Trophoblast cell (in vitro differentiated cells and primary cell): Measurements from ENCODE around the gene G0S2.

ENCODE experiments used
- DNase-seq, 2 donors: peaks; one replicate each; pipeline ENCODE4 v3.0.0-alpha.2; 2016
- H2AFZ ChIP-seq: 2 replicates; pipeline ENCODE4 v1.6.1; 2013; ENCODE audit warnings: low read length, moderate library complexity, mild to moderate bottlenecking; ENCODE audit not compliant: insufficient read depth, poor library complexity
- H2AK5ac ChIP-seq: 2 replicates; pipeline ENCODE4 v1.6.1; 2013; ENCODE audit warnings: mild to moderate bottlenecking, low read length
- H2BK120ac ChIP-seq: 2 replicates; pipeline ENCODE4 v1.6.1; 2013; ENCODE audit warnings: low read length, mild to moderate bottlenecking, moderate library complexity; ENCODE audit not compliant: insufficient read depth, poor library complexity
- H2BK12ac ChIP-seq: 2 replicates; pipeline ENCODE4 v1.6.1; 2013; ENCODE audit warnings: mild to moderate bottlenecking, low read length, moderate library complexity
- H2BK5ac ChIP-seq: 2 replicates; pipeline ENCODE4 v1.6.1; 2013; ENCODE audit warnings: low read length, low read depth, moderate library complexity, mild to moderate bottlenecking; ENCODE audit not compliant: poor library complexity
- H3K14ac ChIP-seq: 2 replicates; pipeline ENCODE4 v1.6.1; 2013; ENCODE audit warnings: mild to moderate bottlenecking, low read length
- H3K18ac ChIP-seq: 2 replicates; pipeline ENCODE4 v1.6.1; 2013; ENCODE audit warnings: mild to moderate bottlenecking, low read length
- H3K23ac ChIP-seq: 2 replicates; pipeline ENCODE4 v1.6.1; 2013; ENCODE audit warnings: low read length
- H3K27ac ChIP-seq: 2 replicates; pipeline ENCODE4 v1.5.1; 2013; ENCODE audit warnings: low read depth, mild to moderate bottlenecking, inconsistent platforms, low read length, moderate library complexity
- H3K27me3 ChIP-seq: 2 replicates; pipeline ENCODE4 v1.6.1; 2013; ENCODE audit warnings: inconsistent platforms, mild to moderate bottlenecking, low read length, moderate library complexity; ENCODE audit not compliant: insufficient read depth
- H3K36me3 ChIP-seq, 2 experiments: 1 replicate in 1 of 2; 2 replicates in 1 of 2; pipeline ENCODE4 v1.6.1; 2013; ENCODE audit warnings: low read length in 2 of 2, mild to moderate bottlenecking in 2 of 2, moderate library complexity in 1 of 2; ENCODE audit not compliant: insufficient read depth in 2 of 2, control insufficient read depth in 1 of 2
- H3K4ac ChIP-seq: 2 replicates; pipeline ENCODE4 v1.6.1; 2013; ENCODE audit warnings: low read depth, mild to moderate bottlenecking, low read length, moderate library complexity
- H3K4me1 ChIP-seq, 2 experiments: 1 replicate in 1 of 2; 2 replicates in 1 of 2; pipeline ENCODE4 v1.6.1; 2013; ENCODE audit warnings: low read length in 2 of 2, mild to moderate bottlenecking in 2 of 2, moderate library complexity in 1 of 2; ENCODE audit not compliant: insufficient read depth in 2 of 2, control insufficient read depth in 1 of 2
- H3K4me2 ChIP-seq: 2 replicates; pipeline ENCODE4 v1.6.1; 2013; ENCODE audit warnings: inconsistent platforms, mild to moderate bottlenecking, low read length, moderate library complexity
- H3K4me3 ChIP-seq: 2 replicates; pipeline ENCODE4 v1.5.1; 2013; ENCODE audit warnings: mild to moderate bottlenecking, low read depth, low read length, inconsistent platforms
- H3K79me1 ChIP-seq: one replicate; pipeline ENCODE4 v1.6.1; 2013; ENCODE audit warnings: low read length
- H3K79me2 ChIP-seq: 2 replicates; pipeline ENCODE4 v1.6.1; 2013; ENCODE audit warnings: low read length, mild to moderate bottlenecking; ENCODE audit not compliant: control insufficient read depth, insufficient read depth, poor library complexity
- H3K9ac ChIP-seq: 2 replicates; pipeline ENCODE4 v1.6.1; 2013; ENCODE audit warnings: mild to moderate bottlenecking, low read length
- H3K9me3 ChIP-seq: 2 replicates; pipeline ENCODE4 v1.6.1; 2013; ENCODE audit warnings: low read depth, mild to moderate bottlenecking, control low read depth, inconsistent platforms, low read length; ENCODE audit not compliant: insufficient read depth
- H4K12ac ChIP-seq: 2 replicates; pipeline ENCODE4 v1.6.1; 2013; ENCODE audit warnings: low read depth, mild to moderate bottlenecking, low read length, moderate library complexity
- H4K8ac ChIP-seq: 2 replicates; pipeline ENCODE4 v1.6.1; 2013; ENCODE audit warnings: low read depth, mild to moderate bottlenecking, low read length, moderate library complexity
- H4K91ac ChIP-seq: one replicate; pipeline ENCODE4 v1.6.1; 2013; ENCODE audit warnings: low read depth, mild to moderate bottlenecking, low read length, moderate library complexity
- WGBS: extraction: QIAGEN DNeasy Blood & Tissue Kit; methylation state at CpG from one replicate; pipeline ENCODE4 v1.1.7; 2013; ENCODE audit warnings: missing lambda C conversion rate; ENCODE audit not compliant: insufficient read length, insufficient coverage; ENCODE audit errors: extremely low coverage; 5-methylcytosine and 5-hydroxymethylcytosine counted together

G0S2 gene

GRCh38 chr1:209642816-209643215 lies 32.4 kb upstream of the G0S2 start:
- Histone ChIP-seq H4K91ac (no peak overlapping the region), H3K27ac (no peak overlapping the region), H2BK5ac (no peak overlapping the region), H3K4ac (no peak overlapping the region), H3K4me2 (no peak overlapping the region), H3K4me3 (no peak overlapping the region), H4K12ac (no peak overlapping the region), H3K18ac (no peak overlapping the region), H3K4me1 (peaks cover 4 to 22% of the 10 kb centered on the region in 2 experiments), H3K36me3 (no peaks in the 10 kb centered on the region), H2AFZ (no peak overlapping the region), H3K14ac (no peak overlapping the region), H2AK5ac (no peak overlapping the region), H3K9me3 (peaks cover 2% of the 10 kb centered on the region), H2BK120ac (no peak overlapping the region), H4K8ac (no peak overlapping the region), H3K79me1 (no peaks in the 10 kb centered on the region), H3K79me2 (no peaks in the 10 kb centered on the region), H3K23ac (no peak overlapping the region), H3K9ac (no peak overlapping the region), H2BK12ac (no peak overlapping the region), H3K27me3 (no peaks in the 10 kb centered on the region)
- no CpG with 5 or more reads among the region's 3 CpGs for WGBS
- no peak for DNase-seq

DNA sequence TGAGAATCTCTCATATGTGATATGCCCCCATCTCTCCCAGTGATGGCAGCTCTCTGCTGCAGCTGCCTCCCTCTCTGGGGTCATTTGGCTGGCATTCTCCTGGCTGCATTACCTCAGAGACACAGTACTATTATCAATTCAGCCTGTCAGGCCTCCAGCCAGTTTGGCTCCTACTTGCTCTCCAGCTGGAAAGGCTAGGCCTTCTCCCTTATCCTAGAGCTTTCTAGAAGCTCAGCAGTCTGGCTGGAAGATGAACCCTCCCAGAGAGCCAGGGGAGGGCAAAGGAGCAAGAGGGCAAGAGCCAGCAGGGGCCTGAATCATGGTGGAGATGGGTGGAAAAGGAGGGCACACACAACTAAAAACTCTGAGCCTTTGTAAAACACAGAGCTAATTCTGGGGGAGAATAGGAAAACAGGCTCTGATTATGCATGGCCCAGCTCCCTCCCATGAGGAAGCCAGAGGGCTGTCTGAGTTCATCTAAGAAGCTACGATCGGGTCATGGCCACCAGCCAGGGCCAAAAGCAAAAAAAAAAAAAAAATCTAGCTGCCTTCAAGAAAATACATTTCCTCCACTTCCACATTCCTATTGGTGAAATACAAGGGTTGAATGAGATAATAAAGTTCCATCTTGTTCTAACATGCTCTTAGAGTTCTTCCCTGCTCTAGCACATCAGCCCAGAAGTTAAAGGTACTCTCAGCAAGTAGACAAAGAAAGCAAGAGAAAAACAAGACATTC lies 31.8 kb upstream of the G0S2 start:
- no CpG with 5 or more reads among the region's 2 CpGs for WGBS
- H4K91ac ChIP-seq, result no peak overlapping the region
- no peaks in the 10 kb centered on the region for H3K79me2 ChIP-seq
- peaks cover 4 to 22% of the 10 kb centered on the region in 2 experiments for H3K4me1 ChIP-seq
- no peaks in the 10 kb centered on the region for H3K27me3 ChIP-seq
- no peak overlapping the region for H3K9ac ChIP-seq
- no peak overlapping the region for H3K14ac ChIP-seq
- H3K27ac ChIP-seq, result no peak overlapping the region
- no peak overlapping the region for H3K4ac ChIP-seq
- no peaks in the 10 kb centered on the region for H3K36me3 ChIP-seq
- no peak overlapping the region for H2BK120ac ChIP-seq
- no peak overlapping the region for H3K4me3 ChIP-seq
- H4K12ac ChIP-seq, result no peak overlapping the region
- DNase-seq, result no peak
- no peak overlapping the region for H2BK12ac ChIP-seq
- H3K79me1 ChIP-seq, result no peaks in the 10 kb centered on the region
- H2BK5ac ChIP-seq, result no peak overlapping the region
- peaks cover 2% of the 10 kb centered on the region for H3K9me3 ChIP-seq
- H3K23ac ChIP-seq, result no peak overlapping the region
- no peak overlapping the region for H3K4me2 ChIP-seq
- no peak overlapping the region for H2AK5ac ChIP-seq
- H3K18ac ChIP-seq, result no peak overlapping the region
- no peak overlapping the region for H2AFZ ChIP-seq
- H4K8ac ChIP-seq, result no peak overlapping the region

DNA sequence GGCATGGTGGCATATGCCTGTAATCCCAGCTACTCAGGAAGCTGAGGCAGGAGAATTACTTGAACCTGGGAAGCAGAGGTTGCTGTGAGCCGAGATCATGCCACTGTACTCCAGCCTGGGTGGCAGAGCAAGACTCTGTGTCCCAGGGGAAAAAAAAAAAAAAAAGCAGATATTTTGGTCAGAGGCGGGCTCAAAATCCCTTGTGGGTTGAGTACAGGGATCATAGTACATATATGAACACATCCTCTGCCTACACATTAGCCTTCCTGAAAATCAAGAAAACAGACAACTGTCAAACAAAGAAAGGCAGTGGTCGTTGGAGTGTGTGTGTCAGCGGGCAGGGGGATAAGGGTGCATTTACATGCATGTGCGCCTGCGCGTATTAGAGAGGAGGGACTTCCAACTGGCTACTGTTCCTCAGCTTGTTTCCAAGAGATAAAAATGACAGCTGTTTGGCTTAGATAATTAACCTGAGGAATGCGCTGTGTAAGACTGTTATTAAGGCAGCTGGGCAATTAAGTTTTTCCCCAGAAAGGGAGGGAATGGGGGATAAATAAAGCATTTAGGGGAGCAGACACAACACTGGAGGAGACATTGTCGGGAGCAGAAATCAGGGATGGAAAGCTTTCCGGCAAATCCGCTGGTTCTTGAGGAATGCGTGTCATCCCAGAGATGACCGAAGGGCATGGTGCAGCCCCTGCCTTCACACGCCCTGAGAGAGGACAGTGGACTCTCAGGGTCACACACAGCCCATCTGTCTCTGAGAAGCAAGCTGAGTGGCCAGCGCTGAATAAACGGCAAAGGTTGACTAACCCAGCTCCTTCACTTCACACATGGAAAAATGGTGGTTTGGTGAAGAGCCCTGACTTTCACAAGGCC lies 29.4 kb upstream of the G0S2 start:
- Histone ChIP-seq H2AFZ (no peak overlapping the region), H3K79me2 (no peaks in the 10 kb centered on the region), H3K23ac (no peak overlapping the region), H3K9me3 (peaks cover 2% of the 10 kb centered on the region), H3K14ac (no peak overlapping the region), H4K8ac (no peak overlapping the region), H3K9ac (no peak overlapping the region), H2BK5ac (no peak overlapping the region), H3K18ac (no peak overlapping the region), H3K4me2 (no peak overlapping the region), H3K4me3 (no peak overlapping the region), H2AK5ac (no peak overlapping the region), H3K36me3 (no peaks in the 10 kb centered on the region), H3K4ac (no peak overlapping the region), H3K79me1 (no peaks in the 10 kb centered on the region), H3K4me1 (peaks cover 6 to 22% of the 10 kb centered on the region in 2 experiments), H4K91ac (no peak overlapping the region), H2BK12ac (no peak overlapping the region), H2BK120ac (no peak overlapping the region), H3K27ac (no peak overlapping the region), H3K27me3 (no peaks in the 10 kb centered on the region), H4K12ac (no peak overlapping the region)
- no CpG with 5 or more reads among the region's 16 CpGs for WGBS
- DNase-seq, result peak in 1 of 2 donors; percentile 34

DNA sequence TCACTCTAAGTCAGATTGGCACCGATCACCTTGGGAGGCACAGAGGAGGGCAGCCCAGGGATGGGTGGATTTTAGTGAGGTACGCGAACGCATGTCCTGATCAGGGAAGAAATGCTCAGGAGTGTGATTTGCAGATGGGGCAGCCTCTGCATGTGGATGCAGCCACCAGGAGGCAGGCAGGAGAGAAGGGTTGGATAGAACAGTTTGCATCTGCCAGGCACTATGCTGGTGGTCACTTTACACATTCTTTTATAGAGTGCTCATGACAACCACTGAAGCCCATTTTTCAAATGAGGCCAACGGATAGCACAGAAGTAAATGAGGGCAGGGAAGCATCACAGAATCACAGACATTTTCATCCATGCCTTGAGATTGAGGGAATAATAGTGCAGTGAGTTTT lies 28.7 kb upstream of the G0S2 start:
- no peak overlapping the region for H3K27ac ChIP-seq
- H2BK120ac ChIP-seq, result no peak overlapping the region
- H3K36me3 ChIP-seq, result no peaks in the 10 kb centered on the region
- H3K4me2 ChIP-seq, result no peak overlapping the region
- no peak overlapping the region for H4K91ac ChIP-seq
- no peaks in the 10 kb centered on the region for H3K79me2 ChIP-seq
- H2BK12ac ChIP-seq, result no peak overlapping the region
- no peak overlapping the region for H2AK5ac ChIP-seq
- no peak overlapping the region for H2BK5ac ChIP-seq
- no peak overlapping the region for H4K12ac ChIP-seq
- WGBS, result no CpG with 5 or more reads among the region's 5 CpGs
- no peak overlapping the region for H3K14ac ChIP-seq
- peaks cover 10 to 28% of the 10 kb centered on the region in 2 experiments for H3K4me1 ChIP-seq
- H3K27me3 ChIP-seq, result no peaks in the 10 kb centered on the region
- H3K4ac ChIP-seq, result no peak overlapping the region
- no peaks in the 10 kb centered on the region for H3K79me1 ChIP-seq
- no peak overlapping the region for H3K9ac ChIP-seq
- H2AFZ ChIP-seq, result no peak overlapping the region
- no peak overlapping the region for H4K8ac ChIP-seq
- H3K4me3 ChIP-seq, result no peak overlapping the region
- H3K9me3 ChIP-seq, result peaks cover 2% of the 10 kb centered on the region
- no peak overlapping the region for H3K23ac ChIP-seq
- DNase-seq, result peak in 1 of 2 donors; percentile 31
- no peak overlapping the region for H3K18ac ChIP-seq
